GM18870 (cell line): ENCODE data around the gene CRIP1.

Source experiments
- ATAC-seq: cut with Tn5 transposase; IDR thresholded peaks from one replicate; pipeline ENCODE4 v1.9.1; 2021; ENCODE audit warnings: moderate library complexity; ENCODE audit not compliant: unreplicated experiment

The CRIP1 gene

GRCh38 chr14:105480199-105480746 is 6.4 kb upstream of the CRIP1 start:
- ATAC-seq, result no peak

GRCh38 chr14:105480807-105481801 is 5.6 kb upstream of the CRIP1 start:
- peak; percentile 46 for ATAC-seq

GRCh38 chr14:105481886-105482457 is 4.7 kb upstream of the CRIP1 start:
- ATAC-seq, result peak; percentile 44

GRCh38 chr14:105482486-105483110 is 4.1 kb upstream of the CRIP1 start:
- ATAC-seq, result no peak

- ATAC-seq, result no peak
Observed at GRCh38 chr14:105483300-105484068, 3.2 kb upstream of the CRIP1 start.

- ATAC-seq, result no peak
Observed at GRCh38 chr14:105484069-105484996, 2.4 kb upstream of the CRIP1 start.

GRCh38 chr14:105484997-105485393 is 1.7 kb upstream of the CRIP1 start:
- no peak for ATAC-seq

GRCh38 chr14:105485739-105486162 is 935 bp upstream of the CRIP1 start:
- ATAC-seq, result no peak

GRCh38 chr14:105486974-105487448 is 325 bp downstream of the CRIP1 start:
- ATAC-seq, result no peak

GRCh38 chr14:105487449-105487985 is 831 bp downstream of the CRIP1 start:
- ATAC-seq, result no peak

- ATAC-seq, result no peak
Observed at GRCh38 chr14:105487986-105488777, 1.5 kb downstream of the CRIP1 start.

GRCh38 chr14:105488781-105489541 is 2.3 kb downstream of the CRIP1 start:
- no peak for ATAC-seq

- no peak for ATAC-seq
Observed at GRCh38 chr14:105489542-105490266, 3.0 kb downstream of the CRIP1 start.

GRCh38 chr14:105490267-105490571 is 3.5 kb downstream of the CRIP1 start:
- ATAC-seq, result no peak

- ATAC-seq, result peak; percentile 90
Observed at GRCh38 chr14:105490572-105491365, 4.1 kb downstream of the CRIP1 start, which contains the start of gene TEDC1. Gene TEDC1, plus strand, starts transcription at chr14:105491246. Its CDS starts 130 bp downstream, at chr14:105491376.

- peak; percentile 2 for ATAC-seq
Observed at GRCh38 chr14:105491366-105491973, 4.8 kb downstream of the CRIP1 start.
